ENCODE measurements around the gene NWD2. TPM values are rescaled to one million over a fixed set of nuclear protein-coding genes. Genes with fewer than 3 reads are reported as not detected.

NWD2 gene
- total RNA-seq, 2 experiments from 2014 or later, result not detected

GRCh38 chr4:37279121-37279520 is 34.6 kb downstream of the NWD2 start:
- ChIA-PET CTCF (no interaction called here), POLR2A (no interaction called here)

GRCh38 chr4:37279894-37280592 is 35.5 kb downstream of the NWD2 start:
- CTCF ChIA-PET, result no interaction called here

GRCh38 chr4:37299468-37299867 is 54.9 kb downstream of the NWD2 start:
- POLR2A ChIA-PET, result no interaction called here
- CTCF ChIA-PET, result interaction anchor here (1.9 kb wide), 1 partner anchor 9 kb away, joined by 5 read pairs; no protein-coding TSS in a partner anchor

More at GRCh38 chr4:37279894-37280592, 35.5 kb downstream of the NWD2 start:
- POLR2A ChIA-PET, result no interaction called here

GRCh38 chr4:37304612-37305011 is 60.1 kb downstream of the NWD2 start:
- POLR2A ChIA-PET, result no interaction called here

GRCh38 chr4:37305984-37306383 is 61.4 kb downstream of the NWD2 start:
- POLR2A ChIA-PET, result no interaction called here
- CTCF ChIA-PET, result no interaction called here

More at GRCh38 chr4:37304612-37305011, 60.1 kb downstream of the NWD2 start:
- CTCF ChIA-PET, result no interaction called here

- ChIA-PET CTCF (no interaction called here), POLR2A (no interaction called here)
These were observed 72.6 kb downstream of the NWD2 start for GRCh38 chr4:37317104-37317643.

GRCh38 chr4:37320513-37321235 is 76.1 kb downstream of the NWD2 start:
- POLR2A ChIA-PET, result no interaction called here
- CTCF ChIA-PET, result no interaction called here

- POLR2A ChIA-PET, result no interaction called here
- CTCF ChIA-PET, result no interaction called here
These were observed 77.6 kb downstream of the NWD2 start for GRCh38 chr4:37322122-37322521.

- CTCF ChIA-PET, result no interaction called here
- POLR2A ChIA-PET, result no interaction called here
These were observed 80.0 kb downstream of the NWD2 start for GRCh38 chr4:37324546-37324945.

GRCh38 chr4:37326852-37327251 is 82.3 kb downstream of the NWD2 start:
- ChIA-PET CTCF (no interaction called here), POLR2A (no interaction called here)

GRCh38 chr4:37338972-37339371 is 94.4 kb downstream of the NWD2 start:
- CTCF ChIA-PET, result no interaction called here
- POLR2A ChIA-PET, result no interaction called here

GRCh38 chr4:37358748-37359147 is 114.2 kb downstream of the NWD2 start:
- ChIA-PET POLR2A (no interaction called here), CTCF (no interaction called here)

- ChIA-PET POLR2A (no interaction called here), CTCF (no interaction called here)
These were observed 114.7 kb downstream of the NWD2 start for GRCh38 chr4:37359261-37359660.

GRCh38 chr4:37365888-37366287 is 121.3 kb downstream of the NWD2 start:
- ChIA-PET POLR2A (no interaction called here), CTCF (no interaction called here)

- CTCF ChIA-PET, result no interaction called here
- POLR2A ChIA-PET, result no interaction called here
These were observed 123.4 kb downstream of the NWD2 start for GRCh38 chr4:37367901-37368300.

GRCh38 chr4:37370052-37370451 is 125.5 kb downstream of the NWD2 start:
- ChIA-PET CTCF (no interaction called here), POLR2A (no interaction called here)

- ChIA-PET POLR2A (no interaction called here), CTCF (interaction anchor here (1.0 kb wide), 1 partner anchor 8 kb away, joined by 3 read pairs; no protein-coding TSS in a partner anchor)
These were observed 136.6 kb downstream of the NWD2 start for GRCh38 chr4:37381040-37381668.

GRCh38 chr4:37383579-37384229 is 139.2 kb downstream of the NWD2 start:
- CTCF ChIA-PET, result no interaction called here
- POLR2A ChIA-PET, result no interaction called here

GRCh38 chr4:37385424-37385823 is 140.9 kb downstream of the NWD2 start:
- ChIA-PET CTCF (interaction anchor here (0.9 kb wide), 1 partner anchor 30 kb away, joined by 4 read pairs; no protein-coding TSS in a partner anchor), POLR2A (no interaction called here)

GRCh38 chr4:37388681-37389365 is 144.3 kb downstream of the NWD2 start:
- POLR2A ChIA-PET, result no interaction called here
- CTCF ChIA-PET, result interaction anchor here (1.1 kb wide), 1 partner anchor 8 kb away, joined by 3 read pairs; no protein-coding TSS in a partner anchor

Data from activated CD8-positive, alpha-beta memory T cell treated with anti-CD3 and anti-CD28 coated beads for 36 hours (primary cell).